HepG2 (cell line): ENCODE data around the gene ENTPD5. TPM values are rescaled to one million over a fixed set of nuclear protein-coding genes. Genes with fewer than 3 reads are reported as not detected.

Source experiments
- AHDC1 ChIP-seq: sonication (generic); formaldehyde crosslinking; IDR thresholded peaks from 2 replicates; pipeline ENCODE4 v1.5.1; 2020; ENCODE audit warnings: mild to moderate bottlenecking, missing genetic modification reagents, borderline replicate concordance
- ATM ChIP-seq: fragments of 450-650 bp; IDR thresholded peaks from 2 replicates; pipeline ENCODE4 v1.7.1; 2017; ENCODE audit warnings: mild to moderate bottlenecking, borderline replicate concordance
- CBX1 ChIP-seq: IDR thresholded peaks from one replicate; pipeline ENCODE4 v1.6.1; 2016; ENCODE audit warnings: antibody characterized with exemption, low read depth
- FOXA1 ChIP-seq, 2 experiments: fragments of 450-650 bp in 1 of 2; sonication (generic) in 1 of 2; formaldehyde crosslinking in 1 of 2; IDR thresholded peaks; 2 replicates each; pipeline versions ENCODE4 v1.4.0 to v1.6.1; 2016 to 2020; ENCODE audit warnings: missing genetic modification reagents in 1 of 2
- MTF1 ChIP-seq: sonication (generic); formaldehyde crosslinking; IDR thresholded peaks from 2 replicates; pipeline ENCODE4 v1.5.0; 2020; ENCODE audit warnings: missing genetic modification reagents
- RARA ChIP-seq: IDR thresholded peaks from 2 replicates; pipeline ENCODE4 v1.6.1; 2016; ENCODE audit warnings: missing genetic modification reagents, missing compliant biosample characterization
- RFX1 ChIP-seq: fragments of 450-650 bp; IDR thresholded peaks from 2 replicates; pipeline ENCODE4 v1.6.1; 2017
- TEAD3 ChIP-seq: optimal IDR thresholded peaks from 2 replicates; pipeline ENCODE3; 2016; ENCODE audit warnings: borderline replicate concordance
- WIZ ChIP-seq: sonication (generic); formaldehyde crosslinking; IDR thresholded peaks from 2 replicates; pipeline ENCODE4 v1.5.1; 2020; ENCODE audit warnings: mild to moderate bottlenecking, missing genetic modification reagents
- ZBTB43 ChIP-seq: sonication (generic); formaldehyde crosslinking; conservative IDR thresholded peaks from 2 replicates; pipeline ENCODE4 v1.4.0; 2020; ENCODE audit warnings: missing genetic modification reagents
- ZBTB7A ChIP-seq: sonication (generic); formaldehyde crosslinking; IDR thresholded peaks from 2 replicates; pipeline ENCODE4 v1.8.0; 2022; ENCODE audit warnings: mild to moderate bottlenecking, missing genetic modification reagents
- polyA plus RNA-seq, 8 experiments: library from polyadenylated mRNA; depleted of rRNA in 3 of 8; stranded (reverse) in 7 of 8; unstranded in 1 of 8; fragments of >200 nt; fragmentation: Illumina TruSeq in 4 of 8; extraction: Trizol in 4 of 8; gene quantifications; 2 replicates each; pipeline versions ENCODE4 v1.2.1 to v1.2.3, GENCODE V29; 2011 to 2016; ENCODE audit warnings: low read depth in 4 of 8, missing spikeins in 1 of 8, mixed read lengths in 1 of 8; ENCODE audit not compliant: insufficient read depth in 1 of 8
- total RNA-seq, 5 experiments: library from RNA; depleted of rRNA; stranded (reverse); fragments of >200 nt; fragmentation: Illumina TruSeq; extraction: Trizol; gene quantifications; 2 replicates each; pipeline ENCODE4 v1.2.3, GENCODE V29; 2016; ENCODE audit warnings: low read depth in 1 of 5
- TF ChIP-seq, protein P1 (sequence below): IDR thresholded peaks from 2 replicates; pipeline ENCODE4 v1.6.1; 2018; ENCODE audit warnings: missing genetic modification reagents
- TF ChIP-seq, protein P2 (sequence below): sonication (generic); formaldehyde crosslinking; IDR thresholded peaks from 2 replicates; pipeline ENCODE4 v1.5.0; 2020; ENCODE audit warnings: mild to moderate bottlenecking, missing genetic modification reagents, moderate library complexity
- TF ChIP-seq, protein P3 (sequence below): sonication (generic); formaldehyde crosslinking; IDR thresholded peaks from 2 replicates; pipeline ENCODE4 v1.5.0; 2020; ENCODE audit warnings: mild to moderate bottlenecking, missing genetic modification reagents

ENTPD5 gene
- total and polyA plus RNA-seq, 2 of the 13 experiments (the other 11 are each of a cell fraction or from before 2014, with no cell fraction given) = 33.8 to 43.3 TPM

GRCh38 chr14:74018586-74019407, at the start of gene ENTPD5, which contains the start of gene BBOF1 (continued):
- TF ChIP-seq, protein P1, sequence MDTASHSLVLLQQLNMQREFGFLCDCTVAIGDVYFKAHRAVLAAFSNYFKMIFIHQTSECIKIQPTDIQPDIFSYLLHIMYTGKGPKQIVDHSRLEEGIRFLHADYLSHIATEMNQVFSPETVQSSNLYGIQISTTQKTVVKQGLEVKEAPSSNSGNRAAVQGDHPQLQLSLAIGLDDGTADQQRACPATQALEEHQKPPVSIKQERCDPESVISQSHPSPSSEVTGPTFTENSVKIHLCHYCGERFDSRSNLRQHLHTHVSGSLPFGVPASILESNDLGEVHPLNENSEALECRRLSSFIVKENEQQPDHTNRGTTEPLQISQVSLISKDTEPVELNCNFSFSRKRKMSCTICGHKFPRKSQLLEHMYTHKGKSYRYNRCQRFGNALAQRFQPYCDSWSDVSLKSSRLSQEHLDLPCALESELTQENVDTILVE (CRISPR knock-in tag) = 0 out of 2 replicates have a peak, but pooled peaks have one; percentile 37
- no peak for TF ChIP-seq MTF1
- no peak for TF ChIP-seq ATM
- no peak for TF ChIP-seq CBX1
- no peak for TF ChIP-seq AHDC1 (CRISPR knock-in tag)
- TF ChIP-seq ZBTB43 (CRISPR knock-in tag) = no peak
- TF ChIP-seq ZBTB7A = no peak; the same call in 1 of the 2 replicates
- TF ChIP-seq RFX1 = no peak; the same call in 1 of the 2 replicates
- TF ChIP-seq, protein P2, sequence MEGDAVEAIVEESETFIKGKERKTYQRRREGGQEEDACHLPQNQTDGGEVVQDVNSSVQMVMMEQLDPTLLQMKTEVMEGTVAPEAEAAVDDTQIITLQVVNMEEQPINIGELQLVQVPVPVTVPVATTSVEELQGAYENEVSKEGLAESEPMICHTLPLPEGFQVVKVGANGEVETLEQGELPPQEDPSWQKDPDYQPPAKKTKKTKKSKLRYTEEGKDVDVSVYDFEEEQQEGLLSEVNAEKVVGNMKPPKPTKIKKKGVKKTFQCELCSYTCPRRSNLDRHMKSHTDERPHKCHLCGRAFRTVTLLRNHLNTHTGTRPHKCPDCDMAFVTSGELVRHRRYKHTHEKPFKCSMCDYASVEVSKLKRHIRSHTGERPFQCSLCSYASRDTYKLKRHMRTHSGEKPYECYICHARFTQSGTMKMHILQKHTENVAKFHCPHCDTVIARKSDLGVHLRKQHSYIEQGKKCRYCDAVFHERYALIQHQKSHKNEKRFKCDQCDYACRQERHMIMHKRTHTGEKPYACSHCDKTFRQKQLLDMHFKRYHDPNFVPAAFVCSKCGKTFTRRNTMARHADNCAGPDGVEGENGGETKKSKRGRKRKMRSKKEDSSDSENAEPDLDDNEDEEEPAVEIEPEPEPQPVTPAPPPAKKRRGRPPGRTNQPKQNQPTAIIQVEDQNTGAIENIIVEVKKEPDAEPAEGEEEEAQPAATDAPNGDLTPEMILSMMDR (CRISPR knock-in tag) = 0 out of 2 replicates have a peak, but pooled peaks have one; percentile 2
- peak; percentile 52; the same call in 1 of the 2 replicates for TF ChIP-seq RARA (CRISPR knock-in tag)
- TF ChIP-seq WIZ (CRISPR knock-in tag) = no peak; the same call in 1 of the 2 replicates
- no peak for TF ChIP-seq FOXA1 (IDR thresholded peaks at IDR 0.05)
- no peak for TF ChIP-seq FOXA1 (CRISPR knock-in tag; IDR thresholded peaks at IDR 0.05)
- TF ChIP-seq, protein P3, sequence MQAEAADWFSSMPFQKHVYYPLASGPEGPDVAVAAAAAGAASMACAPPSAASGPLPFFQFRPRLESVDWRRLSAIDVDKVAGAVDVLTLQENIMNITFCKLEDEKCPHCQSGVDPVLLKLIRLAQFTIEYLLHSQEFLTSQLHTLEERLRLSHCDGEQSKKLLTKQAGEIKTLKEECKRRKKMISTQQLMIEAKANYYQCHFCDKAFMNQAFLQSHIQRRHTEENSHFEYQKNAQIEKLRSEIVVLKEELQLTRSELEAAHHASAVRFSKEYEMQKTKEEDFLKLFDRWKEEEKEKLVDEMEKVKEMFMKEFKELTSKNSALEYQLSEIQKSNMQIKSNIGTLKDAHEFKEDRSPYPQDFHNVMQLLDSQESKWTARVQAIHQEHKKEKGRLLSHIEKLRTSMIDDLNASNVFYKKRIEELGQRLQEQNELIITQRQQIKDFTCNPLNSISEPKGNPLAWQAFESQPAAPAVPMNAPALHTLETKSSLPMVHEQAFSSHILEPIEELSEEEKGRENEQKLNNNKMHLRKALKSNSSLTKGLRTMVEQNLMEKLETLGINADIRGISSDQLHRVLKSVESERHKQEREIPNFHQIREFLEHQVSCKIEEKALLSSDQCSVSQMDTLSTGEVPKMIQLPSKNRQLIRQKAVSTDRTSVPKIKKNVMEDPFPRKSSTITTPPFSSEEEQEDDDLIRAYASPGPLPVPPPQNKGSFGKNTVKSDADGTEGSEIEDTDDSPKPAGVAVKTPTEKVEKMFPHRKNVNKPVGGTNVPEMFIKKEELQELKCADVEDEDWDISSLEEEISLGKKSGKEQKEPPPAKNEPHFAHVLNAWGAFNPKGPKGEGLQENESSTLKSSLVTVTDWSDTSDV (CRISPR knock-in tag) = peak; percentile 36; the same call in 1 of the 2 replicates
- no peak for TF ChIP-seq TEAD3 (CRISPR knock-in tag)
